Right cardiac atrium (tissue), 5 donors: ENCODE results near the gene ULK2. TPM values are rescaled to one million over a fixed set of nuclear protein-coding genes. Genes with fewer than 3 reads are reported as not detected.
"Not testable (repeated sequence)": the region's sequence is repeated elsewhere in the genome, so short reads cannot be mapped to it uniquely, and the experiment has no call there.

Source experiments
- ATAC-seq, 2 donors: fragments of 200-7000 bp; cut with Tn5 transposase; one replicate each; pipeline versions ENCODE4 v1.8.0 to v1.9.1; 2020; ENCODE audit warnings: moderate library complexity in 2 of 2, mild to moderate bottlenecking in 1 of 2
- DNase-seq, 3 donors: peaks; one replicate each; pipeline ENCODE4 v3.0.0-alpha.2; 2020
- H3K27ac ChIP-seq: one replicate; pipeline ENCODE4 v1.5.1; 2013; ENCODE audit warnings: mild to moderate bottlenecking, low read length, control low read depth, moderate library complexity
- H3K27me3 ChIP-seq: one replicate; pipeline ENCODE4 v1.6.1; 2013; ENCODE audit not compliant: control insufficient read depth, insufficient read depth
- H3K4me1 ChIP-seq: one replicate; pipeline ENCODE4 v1.6.1; 2013; ENCODE audit warnings: low read length; ENCODE audit not compliant: control insufficient read depth, insufficient read depth
- H3K4me3 ChIP-seq: one replicate; pipeline ENCODE4 v1.5.1; 2013; ENCODE audit warnings: low read length, control low read depth
- H3K9me3 ChIP-seq: one replicate; pipeline ENCODE4 v1.6.1; 2013; ENCODE audit warnings: low read length; ENCODE audit not compliant: control insufficient read depth
- WGBS: extraction: QIAGEN DNeasy Blood & Tissue Kit; methylation state at CpG from one replicate; pipeline ENCODE4 v1.1.7; 2013; 5-methylcytosine and 5-hydroxymethylcytosine counted together
- intact Hi-C, 4 donors: fragments of 100-400 bp; cut with DNase I; formaldehyde crosslinking; loops; one replicate each; pipeline versions ENCODE4 v1.11.0 to v1.14.0; 2022 to 2023
- polyA plus RNA-seq: library from polyadenylated mRNA; stranded (reverse); fragments of 200-250 nt; gene quantifications from one replicate; pipeline ENCODE4 v1.2.3, GENCODE V29; 2013
- total RNA-seq, 4 donors: library from RNA; stranded (reverse); fragmentation: NEBNext Ultra II Directional; extraction: Animal tissue kit (Norgen Biotek cat#: 25700); gene quantifications; one replicate each; pipeline ENCODE4 v1.2.1, GENCODE V29; 2021
- donor health status: healthy with polysubstance abuse.
- donor health status: DM: no; HTN: yes; CAD: no.
- donor health status: DM: no; HTN: no; CAD: no.
- donor health status: DM: no; HTN: yes; CAD: no; lungs with severe emphysema.
- donor health status: DM: yes; HTN: yes; CAD: no.

Gene ULK2
- total and polyA plus RNA-seq, 5 donors: 5.8 to 16.9 (median 15.1) TPM

GRCh38 chr17:19867079-19867328 lies 732 bp downstream of the ULK2 start:
- intact Hi-C loops: no loop called here
- Histone ChIP-seq H3K4me1 (no peaks in the 10 kb centered on the region), H3K27ac (peak overlapping the region; percentile 19), H3K9me3 (no peaks in the 10 kb centered on the region), H3K4me3 (peak overlapping the region; percentile 65), H3K27me3 (no peaks in the 10 kb centered on the region)
- peak; percentile 77 to 84 for ATAC-seq
- peak; percentile 64 to 90 (median 89) for DNase-seq
- WGBS: under 1% methylated on average over 27 of the region's 27 CpGs

DNA sequence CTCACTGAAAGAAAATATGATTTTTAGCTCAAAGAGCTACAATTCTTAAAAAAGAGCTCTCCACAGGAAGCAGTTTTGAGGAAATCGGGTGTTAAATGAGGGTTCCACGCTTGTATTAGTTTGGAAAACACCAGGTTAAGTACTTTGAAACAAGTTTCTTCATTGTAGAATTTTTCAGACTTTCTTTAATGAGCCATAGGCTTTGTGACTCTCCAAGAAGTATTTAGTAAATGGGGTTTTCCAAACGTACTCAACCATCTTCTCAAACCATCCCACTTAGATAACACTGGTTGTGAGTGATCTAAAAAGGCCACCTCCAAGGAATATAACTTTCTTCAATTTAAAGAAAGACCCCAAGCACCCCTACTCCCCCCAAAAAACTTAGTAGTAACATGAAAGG lies 2.7 kb downstream of the ULK2 start:
- Histone ChIP-seq H3K27me3 (no peaks in the 10 kb centered on the region), H3K27ac (no peak overlapping the region), H3K9me3 (no peaks in the 10 kb centered on the region), H3K4me1 (no peaks in the 10 kb centered on the region), H3K4me3 (no peak overlapping the region)
- no peak for DNase-seq
- ATAC-seq: no peak
- intact Hi-C loops: no loop called here
- WGBS: 82% methylated on average over 3 of the region's 3 CpGs

DNA sequence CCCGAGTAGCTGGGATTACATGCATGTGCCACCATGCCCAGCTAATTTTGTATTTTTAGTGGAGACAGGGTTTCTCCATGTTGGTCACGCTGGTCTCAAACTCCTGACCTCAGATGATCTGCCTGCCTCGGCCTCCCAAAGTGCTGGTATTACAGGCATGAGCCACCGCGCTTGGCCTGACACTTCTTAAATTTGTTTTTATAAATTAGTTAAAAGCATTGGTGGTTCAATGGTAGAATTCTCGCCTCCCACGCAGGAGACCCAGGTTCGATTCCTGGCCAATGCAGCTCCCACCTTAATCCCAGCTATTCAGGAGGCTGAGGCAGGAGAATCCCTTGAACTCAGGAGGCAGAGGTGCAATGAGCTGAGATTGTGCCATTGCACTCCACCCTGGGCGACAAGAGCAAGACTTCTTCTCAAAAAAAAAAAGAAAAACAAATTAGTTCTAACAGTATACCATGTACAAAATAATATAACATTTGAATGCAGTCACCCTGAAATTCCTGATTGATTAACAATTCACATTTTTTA lies 7.0 kb downstream of the ULK2 start:
- H3K4me3 ChIP-seq, DNase-seq, H3K4me1 ChIP-seq, intact Hi-C loops, H3K27me3 ChIP-seq, H3K27ac ChIP-seq, H3K9me3 ChIP-seq, ATAC-seq: not testable (repeated sequence)
- 96% methylated on average over 9 of the region's 9 CpGs for WGBS

- ATAC-seq (no peak), DNase-seq (no peak)
- 62% methylated on average over 2 of the region's 2 CpGs for WGBS
- intact Hi-C loops: no loop called here
- H3K9me3 ChIP-seq: no peaks in the 10 kb centered on the region
- H3K27ac ChIP-seq: no peak overlapping the region
- H3K4me1 ChIP-seq: no peaks in the 10 kb centered on the region
- no peaks in the 10 kb centered on the region for H3K27me3 ChIP-seq
- H3K4me3 ChIP-seq: no peak overlapping the region
Measured at GRCh38 chr17:19857640-19858039, 10.1 kb downstream of the ULK2 start.

DNA sequence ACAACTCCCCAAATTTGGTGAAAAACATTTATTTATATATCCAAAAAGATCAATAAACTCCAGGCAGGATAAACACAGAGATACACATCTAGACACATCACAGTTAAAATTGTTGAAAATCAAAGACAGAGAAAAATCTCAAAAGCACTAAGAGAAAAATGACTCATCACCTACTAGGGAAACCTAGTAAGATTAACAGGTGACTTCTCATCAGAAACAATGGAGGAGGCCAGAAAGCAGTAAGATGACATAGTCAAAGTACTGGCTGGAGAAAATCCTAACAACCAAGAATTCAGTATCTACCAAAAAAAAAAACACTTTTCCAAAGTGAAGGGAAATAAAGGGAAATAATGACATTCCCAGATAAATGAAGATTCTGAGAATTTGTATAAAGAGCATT lies 33.8 kb downstream of the ULK2 start:
- H3K27ac ChIP-seq: no peak overlapping the region
- no peaks in the 10 kb centered on the region for H3K4me1 ChIP-seq
- H3K27me3 ChIP-seq: no peaks in the 10 kb centered on the region
- intact Hi-C loops: no loop called here
- ATAC-seq: no peak
- H3K9me3 ChIP-seq: no peaks in the 10 kb centered on the region
- DNase-seq: no peak
- H3K4me3 ChIP-seq: no peak overlapping the region

GRCh38 chr17:19830061-19830460 lies 37.7 kb downstream of the ULK2 start:
- H3K27me3 ChIP-seq: no peaks in the 10 kb centered on the region
- no peak overlapping the region for H3K27ac ChIP-seq
- intact Hi-C loops: no loop called here
- H3K4me3 ChIP-seq: no peak overlapping the region
- DNase-seq: no peak
- 97% methylated on average over 2 of the region's 2 CpGs for WGBS
- H3K9me3 ChIP-seq: no peaks in the 10 kb centered on the region
- no peaks in the 10 kb centered on the region for H3K4me1 ChIP-seq
- ATAC-seq: no peak

DNA sequence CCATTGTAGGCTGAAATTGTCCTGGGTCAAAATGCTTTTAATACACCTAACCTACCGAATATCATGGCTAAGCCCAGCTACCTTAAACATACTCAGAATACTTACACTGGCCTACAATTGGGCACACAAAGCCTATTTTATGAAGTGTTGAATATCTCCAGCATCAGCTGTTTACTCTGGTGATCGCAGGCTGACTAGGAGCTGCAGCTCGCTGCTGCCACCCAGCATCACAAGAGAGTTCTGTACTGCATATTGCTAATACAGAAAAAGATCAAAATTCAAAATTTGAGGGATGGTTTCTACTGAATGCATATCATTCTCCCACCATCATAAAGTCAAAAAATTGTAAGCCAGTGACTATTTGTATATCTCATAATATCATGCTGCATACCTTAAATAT lies 55.3 kb downstream of the ULK2 start:
- intact Hi-C loops: no loop called here
- Histone ChIP-seq H3K27me3 (no peaks in the 10 kb centered on the region), H3K9me3 (no peaks in the 10 kb centered on the region), H3K4me1 (no peaks in the 10 kb centered on the region), H3K27ac (no peak overlapping the region), H3K4me3 (no peak overlapping the region)
- DNase-seq: no peak
- no peak for ATAC-seq
- WGBS: 80% methylated on average over 3 of the region's 3 CpGs

DNA sequence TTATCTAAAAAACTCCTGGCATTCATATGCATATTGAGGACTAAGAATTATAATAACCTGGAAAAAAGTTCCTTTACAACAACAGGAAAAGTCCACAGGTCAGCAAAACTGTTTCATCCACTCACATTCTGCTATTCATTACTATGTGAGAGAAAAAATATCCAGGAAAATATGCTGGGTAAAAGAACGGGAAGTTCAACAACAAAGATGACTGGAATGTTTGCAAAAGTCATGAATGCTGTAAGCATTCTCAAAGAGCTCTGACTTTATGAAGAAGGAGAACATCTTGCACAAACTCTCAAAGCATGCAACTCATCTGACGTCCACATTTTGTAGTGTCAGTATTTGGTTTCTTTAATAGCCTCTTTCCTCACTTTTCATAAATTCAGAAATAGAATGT lies 62.7 kb downstream of the ULK2 start:
- Histone ChIP-seq H3K4me3 (no peak overlapping the region), H3K27me3 (no peaks in the 10 kb centered on the region), H3K9me3 (no peaks in the 10 kb centered on the region), H3K27ac (no peak overlapping the region), H3K4me1 (no peaks in the 10 kb centered on the region)
- intact Hi-C loops: no loop called here
- 66% methylated on average over 2 of the region's 2 CpGs for WGBS
- DNase-seq (no peak), ATAC-seq (no peak)

DNA sequence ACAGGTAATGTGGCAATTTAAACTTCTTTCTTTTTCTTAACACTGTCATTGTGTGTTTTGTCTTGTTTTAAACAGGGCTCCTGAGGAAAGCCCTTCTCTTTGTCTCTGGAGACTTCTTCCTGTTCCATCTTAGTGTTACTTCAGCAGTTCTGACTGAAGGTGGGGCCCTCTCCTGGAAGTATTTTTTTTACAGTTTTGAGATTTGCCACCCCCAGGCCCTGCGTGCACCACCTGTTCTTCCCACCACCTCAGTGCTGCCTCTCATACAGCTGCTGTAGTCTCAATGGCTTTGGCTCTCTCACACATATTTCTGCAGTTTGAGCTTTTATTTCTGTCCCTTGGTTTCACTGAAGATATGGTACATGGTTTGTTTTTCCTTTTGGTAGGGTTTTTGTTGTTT lies 67.2 kb downstream of the ULK2 start:
- ATAC-seq (no peak), DNase-seq (no peak)
- intact Hi-C loops: no loop called here
- Histone ChIP-seq H3K4me3 (no peak overlapping the region), H3K9me3 (no peaks in the 10 kb centered on the region), H3K27ac (no peak overlapping the region), H3K27me3 (no peaks in the 10 kb centered on the region), H3K4me1 (no peaks in the 10 kb centered on the region)
- WGBS: 86% methylated on average over 1 of the region's 1 CpG

GRCh38 chr17:19799796-19800195 lies 67.9 kb downstream of the ULK2 start:
- ATAC-seq: no peak
- Histone ChIP-seq H3K4me3 (no peak overlapping the region), H3K4me1 (no peaks in the 10 kb centered on the region), H3K27me3 (no peaks in the 10 kb centered on the region), H3K27ac (no peak overlapping the region), H3K9me3 (no peaks in the 10 kb centered on the region)
- WGBS: 96% methylated on average over 2 of the region's 2 CpGs
- DNase-seq: no peak
- intact Hi-C loops: no loop called here

- Histone ChIP-seq H3K9me3 (no peaks in the 10 kb centered on the region), H3K27me3 (no peaks in the 10 kb centered on the region), H3K4me1 (no peaks in the 10 kb centered on the region), H3K4me3 (no peak overlapping the region), H3K27ac (no peak overlapping the region)
- ATAC-seq (no peak), DNase-seq (no peak)
- WGBS: 97% methylated on average over 4 of the region's 4 CpGs
- intact Hi-C loops: no loop called here
Measured at GRCh38 chr17:19796457-19796856, 71.3 kb downstream of the ULK2 start.

DNA sequence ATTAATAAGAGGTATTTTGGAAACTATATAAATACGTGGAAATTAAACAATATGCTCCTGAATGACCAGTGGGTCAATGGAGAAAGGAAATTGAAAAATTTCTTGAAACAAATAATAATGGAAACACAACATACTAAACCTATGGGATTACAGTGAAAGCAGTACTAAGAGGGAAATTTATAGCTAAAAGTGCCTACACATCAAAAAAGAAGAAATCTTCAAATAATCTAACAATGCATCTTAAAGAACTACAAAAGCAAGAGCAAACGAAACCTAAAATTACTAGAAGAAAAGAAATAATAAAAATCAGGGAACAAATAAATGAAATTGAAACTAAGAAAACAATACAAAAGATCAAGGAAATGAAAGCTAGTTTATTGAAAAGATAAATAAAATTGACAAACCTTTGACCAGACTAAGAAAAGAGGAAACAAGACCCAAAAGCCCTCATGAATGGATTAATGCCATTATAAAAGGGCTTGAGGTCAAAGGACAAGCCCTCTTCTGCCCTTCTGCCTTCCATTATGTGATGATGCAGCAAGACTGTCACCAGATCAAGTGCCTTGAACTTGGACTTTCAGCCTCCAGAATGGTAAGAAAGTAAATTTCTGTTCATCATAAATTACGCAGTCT lies 75.7 kb downstream of the ULK2 start:
- Histone ChIP-seq H3K4me3 (no peak overlapping the region), H3K27me3 (no peaks in the 10 kb centered on the region), H3K4me1 (no peaks in the 10 kb centered on the region), H3K27ac (no peak overlapping the region), H3K9me3 (no peaks in the 10 kb centered on the region)
- DNase-seq (no peak), ATAC-seq (no peak)
- intact Hi-C loops: no loop called here
- 96% methylated on average over 3 of the region's 3 CpGs for WGBS
